HG03565 (cell line): ENCODE data around the gene KLF11.
A peak's percentile ranks its signal among the peaks of the same experiment; 100 is the strongest.

Source experiments
- ATAC-seq: cut with Tn5 transposase; IDR thresholded peaks from one replicate; pipeline ENCODE4 v1.9.1; 2021; ENCODE audit warnings: mild to moderate bottlenecking, moderate library complexity; ENCODE audit not compliant: unreplicated experiment

KLF11 gene

DNA sequence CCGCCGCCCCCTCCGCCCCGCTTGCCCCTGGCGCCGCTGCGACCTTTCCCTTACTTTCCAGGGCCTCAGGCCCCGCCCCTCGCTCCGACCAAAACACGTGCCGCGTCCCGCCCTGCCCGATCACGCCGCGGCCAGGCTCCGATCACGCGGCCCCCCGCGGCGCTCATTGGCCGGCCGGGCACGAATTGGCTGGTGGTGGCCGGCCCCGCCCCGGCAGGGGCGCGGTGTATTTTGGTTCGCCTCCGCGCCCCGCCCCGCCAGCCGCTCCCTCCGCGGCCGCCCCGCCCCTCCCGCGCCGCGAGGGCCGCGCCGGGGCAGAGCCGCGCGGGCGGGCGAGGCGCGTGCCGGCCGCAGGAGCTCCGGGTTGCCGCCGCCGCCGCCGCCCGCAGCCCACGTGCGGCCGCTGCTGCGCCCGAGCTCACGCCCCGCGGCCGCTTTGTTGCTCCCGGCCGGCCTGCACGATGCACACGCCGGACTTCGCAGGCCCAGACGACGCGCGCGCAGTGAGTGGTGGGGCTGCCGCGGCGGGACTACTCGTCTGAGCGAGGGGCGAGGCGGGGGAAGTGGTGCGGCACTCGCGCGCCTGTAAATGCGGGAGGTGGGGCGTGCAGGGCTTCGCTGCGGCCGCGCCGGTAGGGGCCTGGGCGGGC is at the start of gene KLF11:
Gene KLF11 (plus strand): TSS at position 295 of the 650 bp plus-strand sequence. CDS start 167 bp downstream, at position 462.
- ATAC-seq: peak; percentile 56

DNA sequence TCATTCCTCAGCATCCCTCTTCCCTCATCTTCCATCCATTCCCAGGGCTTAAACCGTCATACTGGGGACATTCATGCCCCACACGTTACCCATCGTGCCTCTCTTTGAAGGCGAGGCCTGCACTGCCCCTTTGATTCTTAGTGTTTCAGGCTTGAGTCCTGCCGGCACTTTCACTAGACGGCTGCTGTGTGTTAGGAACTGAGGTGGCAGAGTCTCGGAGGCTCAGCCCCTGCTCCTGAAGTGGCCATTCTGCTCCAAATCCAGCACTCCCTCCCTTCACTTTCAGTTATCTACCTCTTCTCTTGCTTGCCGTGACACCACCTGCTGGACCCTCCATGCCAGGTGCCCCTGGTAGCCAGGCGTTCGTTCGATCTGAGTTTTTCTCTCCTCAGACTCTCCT is 48.9 kb upstream of the KLF11 start:
- no peak for ATAC-seq

DNA sequence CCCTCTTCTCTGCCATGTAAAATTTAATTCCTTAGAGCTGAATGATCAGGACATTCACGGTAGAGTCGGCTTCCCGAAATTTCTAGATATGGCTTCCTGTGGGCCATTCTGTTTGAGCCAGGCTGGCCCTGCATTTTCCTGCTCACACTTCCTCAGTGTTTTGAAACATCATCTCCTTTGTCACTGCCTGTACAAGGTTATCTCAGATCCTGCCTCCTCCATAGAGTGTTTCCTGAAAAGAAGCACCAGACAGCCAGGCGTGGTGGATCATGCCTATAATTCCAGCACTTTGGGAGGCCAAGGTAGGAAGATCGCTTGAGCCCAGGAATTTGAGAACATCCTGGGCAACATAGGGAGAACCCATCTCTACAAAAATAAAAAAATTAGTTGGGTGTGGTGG is 48.3 kb upstream of the KLF11 start:
- no peak for ATAC-seq

DNA sequence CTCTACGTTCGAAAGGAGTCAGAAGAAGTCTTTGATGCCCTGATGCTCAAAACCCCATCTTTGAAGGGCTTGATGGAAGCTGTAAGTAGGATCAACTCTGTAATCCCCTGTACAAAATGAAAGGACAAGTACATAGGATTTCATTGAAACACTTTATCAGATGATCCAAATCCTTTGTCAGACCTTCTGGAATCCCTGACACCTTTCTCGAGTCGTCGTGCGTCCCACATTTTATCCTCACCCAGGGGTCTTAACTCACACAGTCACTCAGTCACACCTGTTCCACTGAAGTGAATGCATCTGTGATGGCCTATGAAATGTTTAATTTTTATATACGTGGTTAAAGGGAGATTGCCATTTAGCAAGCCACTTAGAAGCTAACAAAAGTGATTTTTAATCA is 47.0 kb upstream of the KLF11 start:
- no peak for ATAC-seq

DNA sequence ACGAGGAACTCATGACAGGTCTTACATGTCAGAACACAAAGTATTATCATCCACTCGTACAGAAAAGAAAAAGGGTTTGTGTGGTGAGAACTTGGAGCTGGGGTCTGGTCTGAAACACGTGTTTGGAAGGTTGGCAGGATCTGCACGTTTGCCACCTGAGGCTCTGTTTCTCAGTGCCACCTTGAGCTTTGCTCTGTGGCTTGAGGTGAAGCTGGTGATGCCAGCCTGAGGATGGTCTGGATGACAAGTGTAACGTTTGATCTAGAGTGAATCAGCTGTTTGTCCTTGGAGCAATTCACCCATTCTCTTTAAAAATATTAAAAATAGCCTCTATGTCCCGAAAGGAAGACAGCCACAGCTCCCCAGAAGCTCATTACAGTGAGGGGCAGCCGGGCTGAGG is 45.4 kb upstream of the KLF11 start:
- ATAC-seq: no peak

DNA sequence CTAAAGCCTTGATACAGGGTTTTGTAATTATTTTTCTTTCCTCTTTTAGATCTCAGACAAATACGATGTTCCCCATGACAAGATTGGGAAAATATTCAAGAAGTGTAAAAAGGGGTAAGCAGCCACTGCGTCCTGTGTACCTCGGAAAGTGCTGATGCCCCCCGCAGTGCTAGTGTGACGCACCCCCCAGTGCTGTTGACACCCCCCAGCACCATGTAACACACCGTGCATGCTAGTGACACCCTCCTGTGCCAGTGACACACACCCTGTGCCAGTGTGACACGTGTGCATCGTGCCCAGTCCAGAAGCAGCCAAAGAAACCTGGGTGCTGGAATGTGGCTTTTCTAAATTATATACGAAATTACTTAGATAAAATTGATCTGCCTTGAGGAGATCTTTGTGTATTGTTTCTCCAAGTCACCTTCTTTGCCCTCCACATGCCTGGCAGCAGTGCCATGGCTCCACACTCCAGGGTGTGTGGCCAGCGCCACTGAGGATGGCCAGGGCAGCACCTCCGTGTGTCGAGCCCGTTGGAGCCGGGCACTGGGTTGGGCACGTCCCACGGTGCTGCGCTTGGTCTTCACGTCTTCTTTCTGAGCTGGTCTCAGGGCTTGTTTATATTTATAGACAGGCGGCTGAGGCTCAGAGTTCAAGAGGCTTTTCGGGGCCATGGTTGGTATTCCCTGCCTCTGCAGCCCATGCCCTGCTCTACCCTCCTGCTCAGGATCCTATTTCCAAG is 44.3 kb upstream of the KLF11 start:
- no peak for ATAC-seq

DNA sequence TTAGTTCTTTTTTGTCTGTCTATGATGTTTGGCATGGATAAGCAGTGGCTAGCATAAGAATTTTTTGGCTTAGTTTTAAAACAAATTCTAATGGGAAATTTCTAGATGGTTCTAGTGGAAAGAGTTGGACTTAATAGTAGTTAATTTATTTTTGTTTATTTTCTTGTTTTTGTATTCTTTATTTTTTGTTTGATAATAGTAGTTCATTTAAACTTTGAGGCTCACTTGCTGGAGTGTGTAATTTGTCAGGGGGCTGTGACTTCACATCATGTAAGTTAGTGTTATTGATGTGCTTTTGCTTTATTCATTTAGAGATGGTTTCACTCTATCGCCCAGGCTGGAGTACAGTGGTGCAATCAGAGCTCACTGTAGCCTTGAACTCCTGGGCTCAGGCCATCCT is 43.7 kb upstream of the KLF11 start:
- no peak for ATAC-seq

DNA sequence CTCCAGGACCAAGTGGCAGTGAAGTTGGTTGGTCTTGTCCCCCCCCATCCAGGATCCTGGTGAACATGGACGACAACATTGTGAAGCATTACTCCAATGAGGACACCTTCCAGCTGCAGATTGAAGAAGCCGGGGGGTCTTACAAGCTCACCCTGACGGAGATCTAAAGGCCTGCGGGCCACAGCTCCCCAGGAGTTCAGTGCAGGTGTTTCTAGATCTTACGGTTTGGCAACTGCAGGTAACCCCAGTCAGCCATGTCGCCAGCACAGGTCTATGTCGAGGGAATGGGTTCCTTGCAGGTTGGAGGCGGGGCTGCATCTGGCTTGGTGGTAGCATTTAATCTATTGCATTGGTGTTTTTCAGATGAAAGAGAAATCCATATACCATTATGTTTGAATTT is 42.8 kb upstream of the KLF11 start:
- ATAC-seq: no peak

DNA sequence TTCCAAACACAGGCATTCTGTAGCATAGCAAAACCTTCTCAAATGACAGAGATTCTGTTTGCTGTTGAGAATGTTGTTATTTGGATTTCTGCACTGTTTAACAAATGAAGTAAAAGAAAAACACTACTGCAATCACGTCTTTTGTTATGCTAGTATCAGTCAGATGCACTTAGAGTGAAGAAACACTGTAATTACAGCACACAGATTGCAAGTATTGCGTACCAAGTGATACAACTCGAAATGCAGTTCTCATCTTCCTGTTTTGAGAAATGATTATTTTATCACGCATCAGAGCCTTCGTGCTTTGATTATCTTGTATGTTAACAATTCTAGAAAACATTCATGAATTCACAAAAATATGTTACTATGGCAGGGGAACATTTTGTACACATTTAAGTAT is 41.8 kb upstream of the KLF11 start:
- no peak for ATAC-seq

DNA sequence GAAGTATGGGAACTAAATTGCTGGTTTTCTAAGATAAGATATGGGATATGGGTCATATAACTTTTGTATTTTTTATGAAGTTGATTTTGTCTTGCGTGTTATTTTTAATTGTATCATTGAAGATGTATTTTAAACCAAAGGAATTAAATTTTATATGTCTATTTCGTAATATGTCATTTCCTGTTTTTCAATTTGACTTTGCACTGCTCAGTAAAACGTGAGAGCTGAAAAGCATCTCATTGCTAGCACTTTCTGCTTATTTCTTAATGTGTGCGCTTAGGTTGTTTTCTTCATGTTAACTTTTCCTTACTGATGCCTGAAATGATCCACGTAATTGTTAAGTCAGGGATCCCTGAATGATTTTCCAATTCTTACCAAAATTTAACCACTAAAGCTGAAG is 41.2 kb upstream of the KLF11 start:
- ATAC-seq: no peak

DNA sequence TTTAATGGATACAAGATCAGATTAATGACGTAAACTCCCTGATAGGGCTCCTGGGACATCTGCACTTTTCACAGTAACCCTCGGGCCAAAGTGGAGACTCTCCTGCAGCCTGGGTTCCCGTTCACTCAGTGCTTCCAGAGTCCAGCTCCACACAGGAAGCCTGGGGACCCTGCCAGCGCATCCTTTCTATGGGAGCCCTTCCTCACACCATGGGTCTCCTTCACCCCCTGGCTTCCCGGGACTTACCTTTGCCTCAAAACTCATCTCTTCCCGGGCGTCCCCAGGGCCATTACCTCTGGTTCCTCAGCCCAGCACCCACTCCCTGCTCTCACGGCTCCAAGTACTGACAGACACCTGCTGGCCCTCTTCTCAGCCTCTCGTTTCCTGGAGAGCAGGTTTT is 40.7 kb upstream of the KLF11 start:
- no peak for ATAC-seq

DNA sequence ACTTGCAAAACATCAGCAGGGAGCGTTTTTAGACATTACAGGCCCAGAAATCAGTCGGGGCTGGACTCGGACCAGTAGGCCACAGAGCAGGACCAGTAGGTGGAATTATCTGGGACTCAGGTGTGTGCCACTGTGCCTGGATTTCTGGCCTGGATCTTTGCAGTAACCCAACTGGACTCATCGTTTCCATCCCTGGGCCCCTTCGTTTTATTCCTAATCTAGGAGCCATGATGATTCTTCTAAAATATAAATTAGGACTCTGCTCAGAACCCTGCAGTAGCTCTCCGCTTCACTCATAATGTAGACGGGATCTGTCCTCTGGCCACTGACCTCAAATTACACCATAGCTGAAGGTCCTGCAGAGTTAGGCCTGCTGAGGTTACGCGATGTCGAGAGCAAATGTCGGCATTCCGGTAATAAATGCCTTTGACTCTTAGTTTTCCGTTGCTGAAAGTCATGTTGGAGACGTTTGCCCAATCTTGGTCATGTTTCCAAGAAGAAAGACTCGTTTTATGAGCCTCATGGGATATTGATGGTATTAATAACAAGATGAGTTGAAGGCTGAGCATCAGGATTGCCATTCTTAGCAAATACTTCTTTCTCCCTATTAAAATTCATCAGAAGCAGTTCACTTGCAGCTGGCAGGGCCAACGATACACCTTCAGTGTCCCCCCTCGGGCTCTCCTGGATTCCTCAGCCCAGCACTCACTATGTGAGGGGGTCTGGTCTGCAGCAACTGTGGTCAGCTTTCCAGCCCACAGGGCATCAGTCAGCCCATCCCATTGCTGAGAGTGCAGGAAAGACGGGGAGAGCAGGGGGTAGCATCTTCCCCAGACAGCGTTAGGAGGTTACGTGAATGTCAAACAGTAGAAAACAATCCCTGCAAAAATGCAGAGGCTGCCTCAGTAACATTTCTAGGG is 39.9 kb upstream of the KLF11 start:
- ATAC-seq: no peak

DNA sequence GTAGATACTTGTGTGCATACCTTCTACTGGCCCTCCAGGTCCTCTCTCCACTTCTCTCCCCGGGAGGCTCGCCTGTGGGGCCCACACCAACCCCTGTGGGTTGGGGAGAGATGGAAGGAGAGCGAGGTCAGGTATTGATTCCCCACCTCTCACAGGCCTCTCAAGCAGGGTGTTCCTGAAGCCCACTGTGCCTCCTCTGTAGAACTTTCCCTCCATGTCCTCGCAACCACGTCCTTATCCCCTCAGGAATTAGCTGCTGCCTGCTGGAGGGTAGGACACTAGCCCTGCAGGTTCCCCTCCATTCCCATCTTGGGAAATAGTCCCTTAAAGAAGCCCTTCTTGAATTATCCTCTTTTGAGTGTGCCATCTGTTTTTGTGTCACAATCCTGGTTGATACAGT is 38.9 kb upstream of the KLF11 start:
- ATAC-seq: no peak

DNA sequence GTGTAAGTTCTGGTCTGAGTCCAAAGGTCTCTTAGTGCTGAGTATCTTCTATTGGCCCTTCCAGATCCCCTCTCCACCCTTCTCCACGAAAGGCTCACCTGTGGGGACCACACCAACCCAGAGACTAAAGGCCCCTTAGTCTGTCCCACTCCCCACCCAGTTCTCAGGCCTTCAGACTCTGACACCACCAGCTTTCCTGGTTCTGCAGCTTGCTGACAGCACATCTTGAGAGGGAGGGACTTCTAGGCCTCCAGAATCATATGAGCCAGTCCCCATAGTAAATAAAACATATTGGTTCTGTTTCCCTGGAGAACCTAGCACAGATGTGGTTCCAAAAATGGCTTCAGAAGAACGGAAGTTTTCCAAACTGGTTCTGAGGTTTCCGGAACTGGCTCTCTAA is 38.5 kb upstream of the KLF11 start:
- ATAC-seq: no peak

DNA sequence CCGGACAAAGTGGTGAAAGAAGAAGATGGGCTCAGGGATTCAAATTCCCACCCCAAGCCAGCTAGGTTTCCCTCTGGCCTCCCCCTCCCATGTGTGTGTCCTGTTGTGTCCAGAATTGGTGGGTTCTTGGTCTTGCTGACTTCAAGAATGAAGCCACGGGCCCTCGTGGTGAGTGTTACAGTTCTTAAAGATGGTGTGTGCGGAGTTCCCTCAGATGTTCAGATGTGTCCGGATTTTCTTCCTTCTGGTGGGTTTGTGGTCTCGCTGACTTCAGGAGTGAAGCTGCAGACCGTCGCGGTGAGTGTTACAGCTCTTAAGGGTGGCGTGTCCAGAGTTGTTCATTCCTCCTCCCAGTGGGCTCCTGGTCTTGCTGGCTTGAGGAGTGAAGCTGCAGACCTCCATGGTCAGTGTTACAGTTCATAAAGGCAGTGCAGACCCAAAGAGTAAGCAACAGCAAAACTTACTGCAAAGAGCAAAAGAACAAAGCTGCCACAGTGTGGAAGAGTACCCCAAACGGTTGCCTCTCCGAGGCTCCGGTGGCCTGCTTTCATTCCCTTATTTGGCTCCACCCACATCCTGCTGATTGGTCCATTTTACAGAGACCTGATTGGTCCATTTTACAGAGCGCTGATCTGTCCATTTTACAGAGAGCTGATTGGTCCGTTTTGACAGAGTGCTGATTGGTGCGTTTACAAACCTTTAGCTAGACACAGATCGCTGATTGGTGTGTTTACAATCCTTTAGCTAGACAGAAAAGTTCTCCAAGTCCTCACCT is 37.7 kb upstream of the KLF11 start:
- ATAC-seq: no peak

DNA sequence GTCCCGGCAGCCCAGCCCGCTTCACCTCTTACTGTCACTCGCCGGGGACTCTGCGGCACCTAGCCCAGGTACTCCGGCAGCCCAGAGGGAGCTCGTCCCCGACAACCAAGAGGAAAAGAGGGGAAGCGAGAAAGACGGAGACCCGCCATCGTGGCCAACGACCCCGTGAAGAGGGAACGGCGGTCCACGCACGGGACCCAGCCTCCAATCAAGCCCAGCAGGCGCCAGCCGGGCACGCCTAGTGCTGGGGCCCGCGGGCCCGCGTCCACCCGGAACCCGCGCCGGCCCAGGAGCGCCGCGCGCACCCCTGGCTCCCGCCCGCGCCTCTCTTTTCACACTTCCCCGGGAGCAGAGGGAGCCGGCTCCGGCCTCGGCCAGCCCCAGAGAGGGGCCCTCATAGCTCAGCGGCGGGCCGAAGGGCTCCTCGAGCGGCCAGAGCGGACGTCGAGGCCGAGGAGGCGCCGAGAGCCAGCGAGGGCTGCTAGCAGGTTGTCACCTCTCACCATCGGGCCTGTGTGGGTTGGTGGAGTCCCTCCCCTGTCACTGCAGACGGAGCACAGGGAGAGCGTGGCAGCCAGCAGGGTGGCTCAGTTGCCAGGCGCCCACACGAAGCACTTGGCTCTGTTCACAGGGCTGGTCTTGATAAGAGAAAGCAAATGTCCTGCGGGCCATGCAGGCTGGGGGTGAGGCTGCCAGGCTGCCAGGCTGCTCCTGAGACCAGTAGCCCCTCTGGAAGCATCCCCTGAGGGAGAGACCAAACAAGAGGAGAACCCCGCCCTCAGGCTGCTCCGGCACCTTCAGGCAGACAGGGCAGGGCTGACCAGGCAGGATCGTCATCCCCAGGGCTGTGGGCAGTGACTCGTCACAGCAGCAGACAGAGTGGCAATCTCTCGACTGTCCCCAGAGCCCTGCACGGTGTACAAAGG is 36.9 kb upstream of the KLF11 start:
- ATAC-seq: no peak

DNA sequence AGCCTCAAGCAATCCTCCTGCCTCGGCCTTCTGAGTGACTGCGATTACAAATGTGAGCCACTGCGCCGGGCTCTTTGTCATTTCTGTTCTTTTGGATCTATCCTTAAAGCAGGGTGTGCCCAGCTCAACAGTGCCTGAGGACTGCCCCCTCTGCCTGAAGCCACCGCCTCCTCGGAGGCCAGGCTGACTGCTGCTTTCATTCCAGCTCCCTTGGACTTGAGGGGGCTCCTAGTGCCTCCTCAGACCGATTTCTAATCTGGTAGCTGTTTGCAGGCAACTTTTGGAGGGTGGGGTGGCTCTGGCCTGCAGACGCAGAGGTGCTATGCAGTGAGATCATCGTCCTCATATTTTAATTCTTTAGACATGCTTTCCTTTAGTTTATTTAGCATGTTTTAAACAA is 35.9 kb upstream of the KLF11 start:
- no peak for ATAC-seq

DNA sequence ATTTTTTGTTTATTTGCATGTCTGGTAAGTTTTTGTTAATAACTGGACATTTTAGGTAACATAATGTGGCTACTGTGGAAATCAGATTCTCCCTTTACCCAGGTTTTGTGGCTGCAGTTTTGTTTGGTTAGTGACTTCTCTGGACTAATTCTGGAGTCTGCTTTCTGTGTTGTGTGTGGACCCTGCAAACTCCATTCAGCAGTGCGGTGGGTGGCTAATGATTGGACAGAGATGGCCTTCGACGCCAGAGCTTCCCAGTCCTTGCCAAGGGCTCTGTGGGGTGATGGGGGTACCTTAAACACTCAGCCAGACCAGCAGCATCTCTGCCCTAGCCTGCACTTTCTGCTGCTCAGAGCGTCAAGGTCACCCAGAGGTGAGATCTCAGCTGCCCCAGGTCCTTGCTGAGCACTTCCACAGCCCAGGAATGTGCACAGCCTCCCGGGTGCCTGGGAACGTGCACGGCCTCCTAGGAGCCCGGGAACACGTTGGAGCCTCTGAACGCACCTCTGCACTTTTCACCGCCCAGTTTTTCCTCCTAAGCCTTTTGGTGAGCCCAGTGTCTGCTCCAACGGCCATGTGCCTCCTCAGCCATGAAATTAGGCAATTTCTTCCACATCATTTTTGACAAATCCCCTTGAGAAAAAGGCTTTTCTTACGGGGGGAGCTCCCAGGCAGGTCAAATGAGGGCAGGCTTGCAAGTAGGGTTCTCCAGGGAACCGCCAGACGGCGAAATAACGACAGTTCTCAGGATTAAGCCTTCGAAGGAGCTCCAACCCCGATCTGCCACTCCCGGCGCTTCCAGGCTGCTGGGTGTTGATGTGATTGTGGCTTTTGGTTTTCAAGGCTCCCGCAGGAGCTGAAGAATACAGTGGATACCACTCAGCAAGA is 35.2 kb upstream of the KLF11 start:
- no peak for ATAC-seq

DNA sequence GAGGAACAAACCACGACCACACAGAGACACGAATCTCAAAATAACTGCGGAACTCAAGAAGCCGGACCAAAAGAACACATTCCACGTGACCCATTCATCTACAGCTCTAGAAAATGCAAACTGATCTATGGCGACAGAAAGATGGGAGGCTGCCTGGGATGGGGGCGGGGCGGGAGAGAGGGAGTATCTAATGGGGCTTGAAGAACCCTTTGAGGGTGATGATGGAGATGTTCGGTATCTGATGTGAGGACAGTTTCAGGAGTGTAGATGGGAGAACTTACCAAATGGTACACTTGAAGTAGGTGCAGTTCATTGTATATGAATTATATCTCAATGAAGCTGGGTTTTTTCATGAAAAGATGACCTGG is 34.6 kb upstream of the KLF11 start:
- ATAC-seq: no peak
